DMS 273 (cell line): Measurements from ENCODE around the gene LGR5.
"Not testable (repeated sequence)": the region's sequence is repeated elsewhere in the genome, so short reads cannot be mapped to it uniquely, and the experiment has no call there.

ENCODE experiments used
- DNase-seq: peaks from one replicate; lab custom pipeline; 2025; ENCODE audit not compliant: unreplicated experiment; lab: John Stamatoyannopoulos, UW

Gene LGR5

DNA sequence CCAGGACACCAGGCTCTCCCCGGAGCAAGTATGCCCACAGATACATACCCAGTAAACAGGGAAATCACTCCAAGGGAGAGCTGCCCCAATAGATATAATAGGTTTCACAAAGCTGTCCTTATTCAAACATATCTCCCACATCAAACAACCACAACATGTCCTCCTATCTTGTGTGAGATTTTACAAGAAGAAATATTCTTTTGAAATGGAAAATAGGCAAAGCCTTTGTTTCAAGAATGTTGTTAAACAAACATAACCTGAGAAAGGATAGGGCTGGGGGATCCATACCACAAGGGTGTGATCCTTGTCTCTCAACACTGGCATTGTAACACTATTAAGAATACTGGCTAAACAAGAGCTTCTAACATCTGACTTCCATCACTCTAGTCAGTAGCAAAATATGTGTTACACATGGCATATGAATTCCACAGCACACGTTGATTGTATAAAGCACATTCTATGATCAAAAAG, 32.9 kb downstream of the LGR5 start:
- DNase-seq, result no peak

DNA sequence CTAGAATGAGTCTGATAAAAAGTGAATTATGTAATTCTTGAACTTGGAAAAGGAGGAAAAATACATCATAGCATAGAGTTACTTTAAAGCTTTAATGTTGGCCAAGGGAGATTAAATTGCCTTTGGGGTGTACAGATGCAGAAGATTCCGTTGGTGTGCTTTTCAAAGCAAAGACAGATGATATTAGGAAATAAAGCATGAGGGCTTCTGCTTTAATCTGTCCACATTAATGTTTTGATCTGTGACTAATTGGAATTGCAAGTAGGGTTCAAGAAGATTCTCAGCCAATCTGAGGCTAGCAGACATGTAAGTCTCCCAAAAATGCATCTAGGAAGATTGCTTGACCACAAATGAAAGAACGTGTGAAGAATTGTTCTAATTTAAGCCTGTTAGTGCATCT, 35.2 kb downstream of the LGR5 start:
- peak; percentile 1 for DNase-seq

DNA sequence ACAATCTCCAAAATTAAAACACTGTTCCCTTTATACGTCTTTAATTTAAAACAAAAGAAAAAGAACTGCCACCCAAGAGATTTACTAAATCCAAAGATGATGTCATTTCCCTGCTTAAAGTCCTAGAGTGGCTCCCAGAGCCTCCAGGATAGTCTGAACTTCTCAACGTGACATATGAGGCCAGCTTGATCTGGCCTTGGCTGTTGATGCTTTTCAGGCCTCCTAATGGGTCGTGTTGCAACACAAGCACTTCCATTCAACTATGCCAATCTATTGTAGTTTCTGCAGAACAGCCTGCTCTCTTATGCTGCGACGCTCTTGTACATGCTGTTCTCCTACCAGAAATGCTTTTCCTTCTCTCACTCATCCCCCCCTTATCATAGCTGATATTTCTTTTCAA, 35.7 kb downstream of the LGR5 start:
- DNase-seq, result peak; percentile 10

DNA sequence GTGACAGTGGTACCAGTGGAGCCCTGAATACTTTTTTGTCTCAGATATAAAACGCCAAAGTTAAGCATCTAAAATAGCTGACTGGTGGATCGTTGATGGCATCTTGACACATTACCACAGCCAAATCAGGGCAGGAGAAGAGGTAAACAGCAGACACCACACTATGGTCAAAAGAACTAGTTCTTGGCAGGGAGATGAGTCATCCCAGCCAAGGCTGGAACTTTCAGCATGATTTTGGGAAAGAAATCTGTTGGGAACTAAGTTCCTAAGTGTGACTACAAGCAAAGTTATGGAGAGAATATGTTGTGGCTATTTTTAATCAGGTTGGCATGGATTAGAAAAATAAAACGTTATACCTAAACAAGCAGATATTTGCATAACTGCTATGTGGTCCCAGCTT, 36.9 kb downstream of the LGR5 start:
- peak; percentile 7 for DNase-seq

DNA sequence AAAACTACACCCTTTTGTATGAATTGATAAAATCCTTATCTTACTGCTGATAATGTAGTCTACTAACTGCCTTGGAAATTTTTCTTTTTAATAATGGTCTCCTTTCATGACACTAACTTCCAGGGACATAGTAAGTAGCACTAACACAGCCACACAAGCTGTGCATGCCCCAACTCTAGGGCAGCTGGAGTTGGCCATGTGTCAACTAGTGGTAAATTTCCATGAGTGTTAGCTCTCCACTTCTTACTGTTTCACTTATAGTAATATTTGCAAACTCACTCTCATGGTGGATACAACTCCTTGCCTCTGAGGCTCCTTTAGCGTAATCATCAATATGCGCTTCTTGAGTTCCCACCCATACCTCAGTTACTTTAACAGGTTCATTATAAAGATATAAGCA, 38.0 kb downstream of the LGR5 start:
- peak; percentile 50 for DNase-seq

DNA sequence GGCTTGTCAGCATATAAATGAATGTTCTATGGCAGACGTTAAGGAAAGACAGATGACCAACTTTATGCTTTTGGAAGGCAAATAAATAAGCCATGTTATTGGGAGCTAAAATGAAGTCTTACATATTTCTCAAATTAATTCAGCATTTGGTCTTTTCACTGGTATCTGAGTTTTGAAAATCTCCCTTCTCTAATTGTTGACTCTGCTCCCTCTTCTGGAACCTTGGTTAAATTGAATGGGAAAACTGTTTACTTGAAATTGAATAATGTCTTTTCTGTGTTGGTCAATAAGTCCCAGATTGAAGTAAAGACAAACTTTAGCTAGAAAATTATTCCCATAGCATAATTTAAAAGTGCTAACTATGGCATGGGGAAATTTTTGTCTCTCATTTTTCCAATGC, 38.7 kb downstream of the LGR5 start:
- no peak for DNase-seq

DNA sequence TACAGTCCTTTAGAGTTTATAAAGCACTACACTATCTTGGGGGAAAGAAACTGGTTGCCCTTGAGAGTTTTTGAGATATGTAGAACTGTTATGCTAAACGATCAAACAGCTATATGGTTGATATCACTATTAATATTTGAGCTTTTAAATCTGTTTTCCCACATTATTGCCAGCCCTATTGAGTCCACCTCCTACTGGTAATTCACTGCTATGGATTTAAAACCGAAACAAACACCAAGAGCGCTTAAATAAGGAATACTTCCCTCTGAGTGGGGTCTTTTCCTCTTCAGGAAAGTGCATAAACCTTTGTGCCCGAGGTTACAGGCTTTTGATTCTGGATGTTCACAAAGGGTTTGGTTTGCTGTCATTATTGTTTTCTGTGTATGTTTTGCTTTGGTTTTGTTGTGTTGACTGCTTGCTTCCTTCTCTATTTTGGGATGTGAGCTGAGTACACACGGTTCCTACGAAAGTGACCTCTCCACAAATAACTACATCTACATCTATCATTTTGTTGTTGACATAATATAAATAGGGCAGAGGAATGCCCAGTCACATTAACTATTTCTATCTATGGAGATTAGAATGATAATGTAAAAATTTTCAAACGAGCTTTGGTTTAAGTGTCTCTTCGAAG, 44.8 kb downstream of the LGR5 start:
- DNase-seq, result no peak

DNA sequence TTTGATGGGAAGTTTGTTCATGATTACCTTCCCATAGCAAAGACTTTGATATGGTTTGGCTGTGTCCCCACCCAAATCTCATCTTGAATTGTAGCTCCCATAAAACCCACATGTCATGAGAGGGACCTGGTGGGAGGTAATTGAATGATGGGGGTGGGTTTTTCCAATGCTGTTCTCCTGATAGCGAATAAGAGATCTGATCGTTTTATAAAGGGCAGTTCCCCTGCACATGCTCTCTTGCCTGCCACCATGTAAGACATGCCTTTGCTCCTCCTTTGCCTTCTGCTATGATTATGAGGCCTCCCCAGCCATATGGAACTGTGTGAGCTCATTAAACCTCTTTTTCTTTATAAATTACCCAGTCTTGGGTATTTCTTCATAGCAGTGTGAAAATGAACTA, 51.2 kb downstream of the LGR5 start:
- DNase-seq, result not testable (repeated sequence)

DNA sequence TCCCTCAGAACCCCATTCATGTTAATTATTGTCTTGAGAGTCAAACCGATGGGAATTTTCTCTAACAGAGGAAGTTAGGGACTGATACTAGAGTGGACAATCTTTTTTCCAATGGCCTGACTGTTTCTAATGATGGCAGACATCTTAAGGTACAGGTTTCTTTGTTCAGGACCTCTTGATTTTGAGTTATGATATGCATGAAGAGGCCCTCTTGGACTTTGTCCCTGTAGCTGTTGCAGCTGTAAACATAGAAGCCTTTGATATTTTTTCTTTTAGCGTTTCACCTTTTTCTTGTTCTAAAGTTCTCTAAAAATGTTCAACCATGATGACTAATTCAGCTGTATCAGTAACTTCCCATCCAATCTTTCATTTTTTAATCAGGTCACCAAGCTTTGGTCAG, 53.0 kb downstream of the LGR5 start:
- DNase-seq, result no peak

DNA sequence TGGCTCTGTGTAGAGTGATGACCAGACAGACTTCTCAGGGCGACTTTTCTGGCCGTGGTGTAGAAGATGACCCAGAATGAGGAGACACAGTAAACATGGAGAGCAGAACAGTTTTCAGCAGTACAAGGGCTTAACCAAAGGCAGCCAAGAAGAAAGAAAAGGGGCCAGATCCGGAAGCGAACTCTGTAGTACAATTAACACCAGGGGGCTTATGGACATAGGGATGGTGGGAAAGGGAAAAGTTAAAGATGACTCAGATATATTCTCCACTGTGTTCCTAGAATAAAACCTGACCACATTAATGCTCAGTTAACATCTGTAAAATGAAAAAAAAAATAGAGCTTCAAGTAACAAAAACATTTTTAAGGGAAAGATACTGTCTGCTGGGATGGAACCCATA, 60.2 kb downstream of the LGR5 start:
- no peak for DNase-seq

DNA sequence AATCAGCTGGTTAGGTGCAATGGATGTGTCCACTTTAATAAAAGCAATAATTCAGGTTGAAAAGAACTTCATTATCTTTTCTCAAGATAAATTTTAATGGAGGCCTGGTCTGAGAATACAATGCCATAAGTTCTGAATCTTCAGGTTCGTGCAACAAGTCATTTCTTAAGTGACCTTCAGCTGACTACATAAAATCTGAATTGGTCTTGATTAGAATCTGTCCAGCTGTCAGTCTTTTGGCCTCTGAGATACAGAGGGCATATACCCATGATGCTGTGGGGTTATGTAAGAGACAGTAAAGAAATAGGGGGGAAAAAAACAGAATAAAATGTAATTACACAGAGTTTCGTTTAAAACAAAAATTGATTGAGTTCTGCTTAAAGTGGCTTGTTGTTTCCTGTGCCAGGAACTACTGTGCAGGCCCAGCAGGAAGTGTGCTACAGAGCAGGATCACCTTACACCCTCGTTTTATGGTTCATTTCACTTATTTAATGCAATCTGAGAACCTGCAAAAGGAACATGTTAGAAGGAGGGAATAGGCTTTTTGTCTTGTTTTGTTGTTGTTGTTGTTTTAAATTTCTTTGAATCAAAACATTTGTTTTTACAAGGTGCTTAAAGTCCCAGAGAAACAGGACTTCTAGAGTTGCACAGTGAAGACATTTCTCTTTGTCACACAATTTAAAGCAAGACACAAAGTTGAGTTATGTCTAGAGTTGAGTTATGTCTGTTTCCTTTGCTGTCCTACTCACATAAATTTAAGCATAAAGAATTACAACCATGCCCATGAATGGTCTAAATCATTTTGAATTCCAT, 64.2 kb downstream of the LGR5 start:
- DNase-seq, result peak; percentile 61

DNA sequence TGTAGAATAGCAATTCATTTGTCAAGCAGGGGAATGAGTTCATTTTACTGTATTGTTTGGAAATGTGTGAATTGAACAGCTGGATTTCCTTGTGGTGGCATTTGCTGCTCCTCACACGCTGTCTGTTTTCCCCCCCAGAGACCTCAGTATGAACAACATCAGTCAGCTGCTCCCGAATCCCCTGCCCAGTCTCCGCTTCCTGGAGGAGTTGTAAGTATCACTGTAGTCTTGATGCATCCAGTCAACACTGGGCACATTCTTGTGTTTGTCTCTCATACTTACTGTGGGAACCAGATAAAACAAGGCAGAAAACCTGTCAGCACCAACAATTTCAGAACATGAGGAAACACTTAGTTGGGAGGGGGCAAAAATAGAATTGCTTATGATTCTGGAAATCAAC, 64.9 kb downstream of the LGR5 start:
- DNase-seq, result peak; percentile 14

DNA sequence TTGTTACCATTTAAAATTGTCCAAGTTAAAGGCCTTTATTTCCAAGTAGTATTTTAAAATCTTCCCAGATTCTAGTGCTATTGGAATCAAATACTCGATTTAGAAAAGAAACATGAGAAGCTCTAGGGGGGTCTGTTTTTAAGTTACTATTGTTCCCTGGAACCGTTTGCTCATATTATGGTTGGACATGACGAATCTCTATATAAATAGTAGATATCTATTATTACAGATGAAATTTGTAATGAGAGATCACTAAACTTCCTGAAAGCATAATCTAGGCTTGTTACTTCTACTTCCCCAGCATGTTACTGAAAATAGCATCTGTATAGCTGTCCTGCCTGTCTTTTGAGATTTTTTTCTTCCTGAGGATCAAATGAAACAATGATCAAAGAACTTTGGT, 70.1 kb downstream of the LGR5 start:
- no peak for DNase-seq

DNA sequence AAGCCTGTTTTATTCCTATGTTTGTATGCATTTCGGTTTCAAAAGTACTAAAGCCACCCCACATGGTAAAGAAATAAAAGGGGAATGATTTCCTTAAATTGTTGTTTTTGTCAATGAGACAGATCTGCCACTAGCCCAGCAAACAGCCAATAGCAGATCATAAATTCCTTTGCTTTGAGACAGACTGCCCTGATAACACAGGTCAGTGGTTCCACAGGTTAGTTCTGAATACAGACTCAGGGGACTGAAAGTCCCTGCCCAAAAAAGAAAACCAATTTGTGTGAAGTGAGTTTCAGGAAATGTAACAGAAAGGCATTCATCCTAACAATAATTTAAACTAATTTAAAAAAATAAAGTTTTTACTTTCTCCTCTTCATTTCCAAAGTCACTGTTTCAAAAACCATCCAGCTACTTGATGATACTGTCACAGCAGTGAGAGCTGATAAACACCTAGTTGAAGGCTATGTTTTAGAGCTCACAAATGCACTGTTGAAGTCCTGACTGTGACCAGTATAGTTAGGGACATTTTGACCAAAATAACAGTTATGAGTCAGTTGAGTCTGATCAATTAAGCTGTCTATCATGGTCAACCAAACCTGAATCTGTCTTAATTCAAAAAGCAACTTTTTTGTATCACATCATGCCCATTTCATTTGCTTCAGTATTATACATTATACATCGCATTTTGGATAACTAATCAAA, 77.7 kb downstream of the LGR5 start:
- no peak for DNase-seq

DNA sequence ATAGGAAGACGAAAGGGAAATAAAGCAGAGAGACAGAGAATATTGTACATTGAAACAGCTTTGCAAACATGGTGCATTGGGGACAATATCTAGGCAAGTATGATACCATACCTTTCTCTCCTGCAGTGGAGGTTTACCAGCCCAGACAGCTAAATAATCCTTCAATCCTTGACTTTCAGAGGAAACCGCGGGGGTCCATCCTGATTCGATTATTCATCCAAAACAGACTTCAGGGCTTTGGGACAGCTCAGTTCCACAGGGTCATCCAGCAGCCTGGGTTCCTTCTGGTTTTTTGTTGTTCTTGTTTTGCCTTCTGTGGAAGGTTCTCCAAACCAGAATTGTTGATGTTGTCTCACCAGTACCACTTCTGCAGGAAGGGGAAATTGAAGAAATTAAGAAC, 81.5 kb downstream of the LGR5 start:
- DNase-seq, result no peak

DNA sequence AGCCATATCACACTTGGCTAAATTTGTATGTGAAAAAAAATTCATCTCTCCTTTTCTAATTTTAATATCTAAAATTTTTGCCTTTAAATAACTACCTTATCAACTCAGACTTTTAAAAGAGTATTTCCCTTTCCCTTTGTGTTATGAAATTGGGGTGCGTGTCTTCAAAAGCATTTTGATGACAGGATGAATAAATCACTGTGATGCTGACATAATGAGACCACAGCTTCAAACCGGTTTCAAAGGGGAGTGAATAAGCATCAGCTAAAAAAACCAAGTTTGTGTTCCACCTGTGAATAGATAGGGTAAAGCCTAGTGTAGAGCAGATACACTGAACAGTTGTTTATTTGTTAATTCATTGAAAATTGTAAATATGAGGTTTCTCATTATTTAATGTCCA, 85.0 kb downstream of the LGR5 start:
- no peak for DNase-seq

DNA sequence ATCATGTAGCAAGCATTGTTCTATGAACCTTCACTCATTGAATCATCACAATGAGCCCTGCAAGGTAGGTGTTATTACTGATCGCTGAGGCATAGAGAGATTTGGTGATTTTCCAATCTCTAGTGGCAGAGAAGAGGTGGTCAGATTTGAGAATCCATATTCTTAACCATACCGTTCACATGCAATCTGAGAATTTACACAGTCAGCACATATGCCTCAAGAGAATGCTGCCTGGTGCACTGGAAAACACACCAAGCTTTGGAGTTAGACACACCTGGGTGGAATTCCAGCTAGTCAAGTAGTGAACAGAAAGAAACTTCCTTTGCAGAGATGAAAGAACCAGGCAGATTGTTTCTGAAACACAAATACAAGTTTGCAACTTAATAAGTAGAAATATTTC, 94.1 kb downstream of the LGR5 start:
- DNase-seq, result no peak

DNA sequence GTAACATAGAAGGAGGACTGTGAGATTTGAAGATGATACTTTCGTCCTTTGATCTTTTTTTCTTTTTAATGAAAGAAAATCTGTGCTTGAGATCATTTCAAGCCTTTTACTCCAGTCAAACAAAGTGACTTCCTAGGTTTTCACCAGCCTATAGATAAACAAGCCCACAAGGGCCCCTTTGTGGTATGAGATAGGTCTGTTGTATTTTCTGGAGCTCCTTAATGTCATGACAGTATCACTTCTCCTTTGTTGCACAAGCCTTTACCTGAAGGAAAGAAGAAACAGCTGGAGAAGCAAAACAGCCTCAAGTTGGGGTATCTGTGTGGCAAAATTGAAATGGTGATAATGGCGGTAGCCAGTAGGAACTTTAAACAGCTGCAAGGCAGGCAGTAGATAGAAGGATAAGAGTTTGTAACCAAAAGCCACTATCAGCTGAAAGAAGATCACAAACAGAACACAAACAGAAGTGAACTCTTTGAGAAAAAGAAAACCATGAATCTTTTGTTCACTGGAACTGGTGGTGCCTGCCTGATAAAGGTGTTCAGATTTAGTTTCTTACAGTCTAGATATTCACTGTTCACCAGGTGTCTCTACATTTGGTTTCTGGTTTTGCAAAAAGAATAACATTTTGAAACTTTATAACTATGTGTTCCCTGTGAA, 96.8 kb downstream of the LGR5 start:
- DNase-seq, result no peak

DNA sequence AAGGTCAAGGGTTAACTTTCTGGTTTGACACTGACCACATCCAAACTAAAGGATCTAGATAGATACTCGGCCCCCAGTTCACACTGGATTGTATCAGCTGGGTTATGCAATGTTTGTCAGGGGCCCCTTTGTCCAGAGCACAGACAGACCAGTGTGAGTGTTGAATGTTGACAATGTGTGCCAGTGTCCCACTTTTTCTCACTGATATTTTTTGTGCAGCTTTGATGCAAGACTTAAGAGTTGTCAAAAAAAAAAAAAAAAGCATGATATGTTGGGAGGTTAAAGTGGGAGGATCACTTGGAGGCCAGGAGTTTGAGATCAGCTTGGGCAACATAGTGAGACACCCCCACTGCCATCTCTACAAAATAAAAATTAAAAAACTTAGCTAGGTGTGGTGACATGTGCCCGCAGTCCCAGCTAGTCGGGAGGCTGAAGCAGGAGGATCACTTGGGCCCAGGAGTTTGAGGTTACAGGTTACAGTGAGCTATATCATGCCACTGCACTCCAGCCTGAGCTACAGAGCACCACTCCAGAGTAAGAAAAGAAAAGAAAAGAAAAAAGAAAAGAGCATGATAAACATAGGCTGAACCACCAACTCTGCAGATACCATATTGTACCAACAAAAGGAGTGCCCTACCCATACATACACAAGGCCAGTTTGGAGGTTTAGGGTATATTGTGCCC, 97.5 kb downstream of the LGR5 start:
- no peak for DNase-seq

DNA sequence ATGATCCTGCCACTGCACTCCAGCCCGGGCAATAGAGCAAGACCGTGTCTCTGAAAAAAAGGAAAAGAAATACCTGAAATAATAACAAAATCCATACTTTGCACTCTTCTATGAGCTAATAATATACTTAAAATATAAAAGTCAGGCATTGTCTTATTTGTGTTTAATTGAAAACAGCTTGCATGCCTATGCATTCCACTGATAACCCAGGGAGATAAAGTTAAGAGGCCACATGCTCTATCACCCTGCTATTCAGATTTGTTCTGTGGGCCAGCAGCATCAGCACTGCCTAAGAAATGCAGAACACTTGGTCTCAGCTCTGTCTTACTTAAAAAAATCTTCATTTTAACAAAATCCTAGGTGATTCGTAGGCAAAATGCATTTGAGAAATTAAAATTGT, 99.2 kb downstream of the LGR5 start:
- DNase-seq, result no peak

DNA sequence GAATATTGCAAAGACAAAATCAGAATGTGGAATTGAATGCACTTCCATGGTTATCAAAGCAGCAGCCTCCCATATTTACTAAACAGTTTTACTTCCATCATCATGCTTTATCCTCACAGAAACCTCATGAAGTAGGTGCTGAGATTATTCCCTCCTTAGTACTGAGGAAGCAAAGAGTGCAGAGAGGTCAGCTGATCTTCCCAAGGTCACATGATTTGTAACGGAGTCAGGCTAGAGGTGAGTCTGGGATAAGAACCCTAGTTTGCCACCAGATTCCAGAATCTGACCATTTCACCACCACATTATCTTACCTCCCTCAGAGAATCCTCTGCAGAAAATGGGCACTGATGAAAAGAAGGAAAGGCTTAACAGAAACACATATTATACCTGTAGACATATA, 102.0 kb downstream of the LGR5 start:
- DNase-seq, result no peak
